GM12878 (cell line): Measurements from ENCODE around the gene C15orf40.

Experiments
- CBFB ChIP-seq: IDR thresholded peaks from 2 replicates; pipeline ENCODE4 v1.6.1; 2016; ENCODE audit warnings: antibody characterized with exemption, low read depth
- CTCF ChIP-seq, 3 experiments: IDR thresholded peaks in 2 of 3; conservative IDR thresholded peaks in 1 of 3; 2 replicates each; pipeline ENCODE4 v1.5.1; 2011; ENCODE audit warnings: low read depth in 3 of 3, low read length in 3 of 3, mild to moderate bottlenecking in 3 of 3, control low read depth in 2 of 3, moderate library complexity in 2 of 3, inconsistent platforms in 1 of 3, mixed read lengths in 1 of 3; ENCODE audit not compliant: control insufficient read depth in 2 of 3, insufficient read depth in 1 of 3; ENCODE audit errors: extremely low read depth in 1 of 3
- ESRRA ChIP-seq: IDR thresholded peaks from 2 replicates; pipeline ENCODE4 v1.6.1; 2012; ENCODE audit warnings: mild to moderate bottlenecking, low read length, improper control_type of control experiment
- EZH2 ChIP-seq: IDR thresholded peaks from 2 replicates; pipeline ENCODE4 v1.6.1; 2012; ENCODE audit warnings: low read depth, mild to moderate bottlenecking, control low read depth, inconsistent platforms, low read length, borderline replicate concordance; ENCODE audit not compliant: control insufficient read depth
- MYC ChIP-seq: IDR thresholded peaks from 2 replicates; pipeline ENCODE4 v1.6.1; 2011; ENCODE audit warnings: mild to moderate bottlenecking, low read length, moderate library complexity, inconsistent platforms; ENCODE audit not compliant: insufficient read depth, insufficient replicate concordance, insufficient read length, severe bottlenecking
- NFIC ChIP-seq: IDR thresholded peaks from 2 replicates; pipeline ENCODE4 v1.6.1; 2012; ENCODE audit warnings: low read depth, mild to moderate bottlenecking, inconsistent platforms, low read length, moderate library complexity
- PBX3 ChIP-seq: IDR thresholded peaks from 2 replicates; pipeline ENCODE4 v1.6.1; 2011; ENCODE audit warnings: mild to moderate bottlenecking, low read depth, low read length, moderate library complexity; ENCODE audit not compliant: insufficient replicate concordance
- SIN3A ChIP-seq: IDR thresholded peaks from 2 replicates; pipeline ENCODE4 v1.6.1; 2012; ENCODE audit warnings: low read depth, low read length, improper control_type of control experiment
- TAF1 ChIP-seq: IDR thresholded peaks from 2 replicates; pipeline ENCODE4 v1.6.1; 2011; ENCODE audit warnings: mild to moderate bottlenecking, low read depth, low read length, borderline replicate concordance

GRCh38 chr15:82944056-82944455 lies 67.4 kb downstream of the C15orf40 start:
- TF ChIP-seq SIN3A (no peak), CBFB (no peak), CTCF (IDR thresholded peaks at IDR 0.05 in 2 of 3, conservative IDR thresholded peaks at IDR 0.05 in 1 of 3; ENCODE audit: control insufficient read depth in 2 of 3, extremely low read depth in 1 of 3, insufficient read depth in 1 of 3, low read depth in 3 of 3, low read length in 3 of 3) (no peak), ESRRA (no peak), TAF1 (no peak), EZH2 (no peak), NFIC (no peak), MYC (no peak), PBX3 (no peak)
